Measurements from ENCODE around the gene TUBA1B. TPM values are rescaled to one million over a fixed set of nuclear protein-coding genes. Genes with fewer than 3 reads are reported as not detected.

Gene TUBA1B
- total RNA-seq = 945 and 1,479 TPM in 2 replicates

GRCh38 chr12:49131051-49131893 is at the start of gene TUBA1B:
TSS of gene TUBA1B (minus strand) at chr12:49131395. CDS start at chr12:49131300, 95 bp downstream.

GRCh38 chr12:49110464-49111155 is 20.6 kb downstream of the TUBA1B start, which contains the start of gene LMBR1L:
TSS of gene LMBR1L (minus strand) at chr12:49110847. CDS start at chr12:49110555, 292 bp downstream.

GRCh38 chr12:49094160-49094974 is 36.8 kb downstream of the TUBA1B start, which contains the start of gene DHH:
TSS of gene DHH (minus strand) at chr12:49094801. CDS start at chr12:49094512, 289 bp downstream.

Other genes starting within 250 kb of the TUBA1B start
- gene FKBP11, start 205.9 kb downstream of the TUBA1B start, total RNA-seq = 36.6 and 45.0 TPM in 2 replicates
- gene ARF3, start 173.9 kb downstream of the TUBA1B start, total RNA-seq = 37.1 and 42.7 TPM in 2 replicates
- 0.17 TPM in 1 of 2 replicates, not detected in the other for gene WNT10B, start 159.7 kb downstream of the TUBA1B start, total RNA-seq
- not detected in 2 replicates for gene WNT1, start 153.1 kb downstream of the TUBA1B start, total RNA-seq
- 0.20 and 0.30 TPM in 2 replicates for gene DDN, start 132.0 kb downstream of the TUBA1B start, total RNA-seq
- 56.9 and 65.5 TPM in 2 replicates for gene PRKAG1, start 112.6 kb downstream of the TUBA1B start, total RNA-seq
- 63.9 and 73.0 TPM in 2 replicates for gene KMT2D, start 70.6 kb downstream of the TUBA1B start, total RNA-seq
- 0.23 and 0.59 TPM in 2 replicates for gene RHEBL1, start 61.4 kb downstream of the TUBA1B start, total RNA-seq
- 0.07 and 0.13 TPM in 2 replicates for gene DHH, start 36.6 kb downstream of the TUBA1B start, total RNA-seq
- 42.7 and 47.0 TPM in 2 replicates for gene LMBR1L, start 20.5 kb downstream of the TUBA1B start, total RNA-seq
- 495 and 558 TPM in 2 replicates for gene TUBA1A, start 57.7 kb upstream of the TUBA1B start, total RNA-seq
- 303 and 344 TPM in 2 replicates for gene TUBA1C, start 133.7 kb upstream of the TUBA1B start, total RNA-seq
- 0.33 and 1.9 TPM in 2 replicates for gene PRPH, start 163.8 kb upstream of the TUBA1B start, total RNA-seq
- 2.4 and 3.4 TPM in 2 replicates for gene TROAP, start 191.9 kb upstream of the TUBA1B start, total RNA-seq
- gene C1QL4, start 205.8 kb upstream of the TUBA1B start, total RNA-seq = 0.07 TPM in 2 replicates
- gene DNAJC22, start 215.5 kb upstream of the TUBA1B start, total RNA-seq = 0.20 and 2.1 TPM in 2 replicates
- gene SPATS2, start 236.1 kb upstream of the TUBA1B start, total RNA-seq = 22.9 and 29.9 TPM in 2 replicates

Measured in smooth muscle cell of the pulmonary artery (primary cell).